Astrocyte (in vitro differentiated cells and primary cell): ENCODE measurements around the gene PLSCR1.

Experiments
- EZH2 ChIP-seq: IDR thresholded peaks from 2 replicates; pipeline ENCODE4 v1.6.1; 2012; ENCODE audit warnings: mild to moderate bottlenecking, low read length, inconsistent platforms; ENCODE audit not compliant: insufficient read depth
- TF ChIP-seq, protein P1 (sequence below): IDR thresholded peaks from 2 replicates; pipeline ENCODE4 v1.5.1; 2011; ENCODE audit warnings: low read depth, mild to moderate bottlenecking, inconsistent platforms, low read length, moderate library complexity; ENCODE audit not compliant: insufficient read depth

- TF ChIP-seq, protein P1, sequence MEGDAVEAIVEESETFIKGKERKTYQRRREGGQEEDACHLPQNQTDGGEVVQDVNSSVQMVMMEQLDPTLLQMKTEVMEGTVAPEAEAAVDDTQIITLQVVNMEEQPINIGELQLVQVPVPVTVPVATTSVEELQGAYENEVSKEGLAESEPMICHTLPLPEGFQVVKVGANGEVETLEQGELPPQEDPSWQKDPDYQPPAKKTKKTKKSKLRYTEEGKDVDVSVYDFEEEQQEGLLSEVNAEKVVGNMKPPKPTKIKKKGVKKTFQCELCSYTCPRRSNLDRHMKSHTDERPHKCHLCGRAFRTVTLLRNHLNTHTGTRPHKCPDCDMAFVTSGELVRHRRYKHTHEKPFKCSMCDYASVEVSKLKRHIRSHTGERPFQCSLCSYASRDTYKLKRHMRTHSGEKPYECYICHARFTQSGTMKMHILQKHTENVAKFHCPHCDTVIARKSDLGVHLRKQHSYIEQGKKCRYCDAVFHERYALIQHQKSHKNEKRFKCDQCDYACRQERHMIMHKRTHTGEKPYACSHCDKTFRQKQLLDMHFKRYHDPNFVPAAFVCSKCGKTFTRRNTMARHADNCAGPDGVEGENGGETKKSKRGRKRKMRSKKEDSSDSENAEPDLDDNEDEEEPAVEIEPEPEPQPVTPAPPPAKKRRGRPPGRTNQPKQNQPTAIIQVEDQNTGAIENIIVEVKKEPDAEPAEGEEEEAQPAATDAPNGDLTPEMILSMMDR = no peak
- TF ChIP-seq EZH2 = no peak
These were observed 46.1 kb upstream of the PLSCR1 start for GRCh38 chr3:146590521-146590920.
